GM21447 (cell line): Measurements from ENCODE around the gene SH3GL3.

ENCODE experiments used
- ATAC-seq: cut with Tn5 transposase; IDR thresholded peaks from one replicate; pipeline ENCODE4 v1.9.1; 2021; ENCODE audit not compliant: unreplicated experiment

The SH3GL3 gene

GRCh38 chr15:83446904-83447709 lies at the start of gene SH3GL3:
Gene SH3GL3, plus strand, starts transcription at chr15:83447341. Its CDS starts 193 bp downstream, at chr15:83447534.
- ATAC-seq, result no peak

- ATAC-seq, result no peak
Observed at GRCh38 chr15:83398626-83399025, 48.5 kb upstream of the SH3GL3 start.

GRCh38 chr15:83404121-83404520 lies 43.0 kb upstream of the SH3GL3 start:
- ATAC-seq, result no peak

DNA sequence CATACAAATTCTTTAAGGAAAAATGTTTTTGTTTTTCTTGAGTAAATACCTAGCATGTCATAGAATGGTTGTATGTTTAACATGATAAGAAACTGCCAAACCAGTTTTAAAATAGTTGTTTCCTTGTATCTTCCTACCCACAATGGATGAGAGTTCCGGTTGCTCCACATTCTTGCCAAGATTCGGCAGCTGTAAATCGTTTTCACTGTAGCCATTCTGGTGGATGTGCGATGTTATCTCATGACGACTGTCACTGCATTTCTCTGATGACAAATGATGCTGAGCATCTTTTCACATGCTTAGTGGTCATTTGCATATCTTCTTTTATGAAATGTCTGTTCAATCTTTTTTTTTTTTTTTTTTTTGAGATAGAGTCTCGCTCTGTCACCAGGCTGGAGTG lies 36.6 kb upstream of the SH3GL3 start:
- no peak for ATAC-seq

DNA sequence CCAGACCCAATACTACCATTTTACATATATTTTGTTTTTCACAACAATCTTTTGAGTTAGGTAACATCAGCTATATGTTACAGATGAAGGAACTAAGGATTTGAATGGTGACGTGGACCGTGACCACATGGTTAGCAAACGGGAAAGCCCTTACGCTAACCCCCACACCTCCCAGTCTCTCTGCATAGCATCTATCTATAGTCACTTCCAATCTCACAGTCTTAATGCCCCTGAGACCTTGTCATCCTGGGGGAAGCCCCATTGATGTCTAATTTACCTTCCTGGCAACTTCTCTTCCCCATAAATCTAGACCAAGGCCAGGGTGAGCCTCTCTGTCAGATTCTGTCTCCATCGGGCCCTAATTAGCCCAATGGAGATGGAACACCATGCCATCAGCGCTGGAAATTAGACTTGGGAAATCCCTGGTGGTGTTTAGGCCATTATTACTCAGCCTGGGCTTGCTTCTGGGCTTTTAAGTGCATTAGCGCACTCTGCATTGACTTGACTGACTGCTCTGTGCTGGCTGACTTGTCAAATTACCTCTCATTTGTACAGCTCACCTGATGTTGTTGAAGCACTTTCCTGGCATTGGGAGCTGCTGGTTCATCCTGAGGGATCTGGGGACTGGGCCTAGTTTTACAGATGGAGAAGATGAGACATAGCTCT lies 34.0 kb upstream of the SH3GL3 start:
- peak; percentile 82 for ATAC-seq

DNA sequence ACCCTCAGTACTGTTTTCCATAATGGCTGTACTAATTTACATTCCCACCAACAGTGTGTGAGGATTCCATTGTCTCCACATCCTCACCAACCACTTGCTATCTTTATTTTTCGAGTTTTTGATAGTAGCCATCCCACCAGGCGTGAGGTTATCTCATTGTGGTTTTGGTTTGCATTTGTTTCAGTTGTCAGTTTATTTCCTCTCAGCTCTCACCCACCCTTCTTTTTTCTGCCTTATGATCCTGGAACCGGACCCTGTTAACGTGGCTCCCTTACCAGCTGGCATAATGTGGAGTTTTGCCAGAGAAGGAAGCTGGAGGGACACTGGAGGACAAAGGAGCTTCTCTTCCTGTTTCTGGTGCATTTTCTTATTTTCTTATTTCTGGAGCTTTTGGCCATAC lies 25.1 kb upstream of the SH3GL3 start:
- no peak for ATAC-seq

DNA sequence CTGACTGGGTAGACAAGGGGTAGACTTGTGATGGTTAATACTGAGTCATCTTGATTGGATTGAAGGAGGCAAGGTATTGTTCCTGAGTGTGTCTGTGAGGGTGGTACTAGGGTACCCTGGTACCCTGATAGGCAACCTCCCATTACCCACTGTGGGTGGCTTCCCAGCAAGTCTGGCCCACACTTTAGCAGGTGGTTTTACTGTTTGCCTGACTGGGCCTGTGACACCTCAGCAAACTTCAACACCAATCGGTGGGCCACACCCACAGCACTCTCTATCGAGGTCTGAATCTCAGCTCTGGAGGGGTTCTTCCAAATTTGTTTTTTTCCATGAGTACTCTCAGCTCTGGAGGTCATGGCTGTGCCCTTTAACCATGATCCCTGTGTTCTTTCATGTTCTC lies 24.6 kb upstream of the SH3GL3 start:
- no peak for ATAC-seq

DNA sequence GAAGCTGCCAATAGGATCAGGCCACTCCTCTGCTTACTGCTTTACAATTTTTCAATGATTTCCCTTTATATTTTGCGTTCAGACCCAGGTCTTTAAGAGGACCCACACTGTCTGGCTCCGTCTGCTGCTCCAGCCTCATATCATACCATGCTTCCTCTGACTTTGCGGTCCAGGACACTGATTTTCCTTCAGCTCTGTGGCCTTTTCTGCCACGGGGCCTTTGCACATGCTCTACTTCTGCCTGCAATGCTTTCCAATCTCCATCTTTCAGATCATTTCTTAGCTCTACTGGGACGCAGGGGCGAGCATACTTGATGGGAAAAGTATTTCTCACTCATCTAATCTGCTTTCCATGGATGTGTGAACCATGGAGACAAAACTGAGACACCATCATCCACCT lies 23.0 kb upstream of the SH3GL3 start:
- no peak for ATAC-seq

- no peak for ATAC-seq
Observed at GRCh38 chr15:83430441-83430840, 16.7 kb upstream of the SH3GL3 start.

- no peak for ATAC-seq
Observed at GRCh38 chr15:83431521-83431920, 15.6 kb upstream of the SH3GL3 start.

DNA sequence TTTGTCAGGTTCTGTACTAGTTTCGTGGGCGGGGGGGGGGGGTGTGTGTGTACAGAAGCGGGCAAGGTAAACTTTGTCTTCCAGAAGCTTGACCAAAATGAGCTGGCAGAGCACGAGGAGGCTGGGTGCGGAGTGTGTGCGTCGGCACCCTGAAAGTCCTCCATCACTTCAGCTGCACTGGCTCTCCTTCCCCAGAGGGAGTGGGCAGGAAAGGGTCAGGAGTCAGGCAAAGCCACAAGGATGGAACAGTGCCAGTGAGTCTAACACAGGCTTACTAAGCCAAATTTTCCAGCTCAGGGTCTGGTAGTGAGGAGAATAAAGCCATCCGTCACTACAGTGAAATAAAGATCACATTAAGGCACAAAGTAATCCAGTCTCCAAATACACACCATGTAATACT lies 11.9 kb upstream of the SH3GL3 start:
- ATAC-seq, result no peak

DNA sequence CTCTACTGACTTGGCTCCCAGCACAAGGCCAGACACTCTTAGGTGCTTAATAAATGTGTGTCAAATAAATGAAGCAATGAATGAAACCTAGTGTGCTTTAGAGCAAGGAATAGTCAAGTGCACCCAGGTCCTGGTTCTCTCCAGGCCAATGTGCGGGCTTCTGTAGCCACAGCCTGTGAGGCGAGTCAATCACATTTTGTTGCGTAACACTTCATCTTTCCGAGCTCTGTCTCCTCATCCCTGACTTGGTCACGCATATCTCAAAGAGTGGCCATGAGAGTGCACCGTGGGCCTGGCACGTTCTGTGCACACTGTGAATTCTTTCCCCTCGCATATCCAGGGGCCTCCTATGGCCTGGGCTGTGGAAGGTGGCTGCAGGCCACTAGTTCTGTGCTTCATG lies 11.4 kb upstream of the SH3GL3 start:
- no peak for ATAC-seq

DNA sequence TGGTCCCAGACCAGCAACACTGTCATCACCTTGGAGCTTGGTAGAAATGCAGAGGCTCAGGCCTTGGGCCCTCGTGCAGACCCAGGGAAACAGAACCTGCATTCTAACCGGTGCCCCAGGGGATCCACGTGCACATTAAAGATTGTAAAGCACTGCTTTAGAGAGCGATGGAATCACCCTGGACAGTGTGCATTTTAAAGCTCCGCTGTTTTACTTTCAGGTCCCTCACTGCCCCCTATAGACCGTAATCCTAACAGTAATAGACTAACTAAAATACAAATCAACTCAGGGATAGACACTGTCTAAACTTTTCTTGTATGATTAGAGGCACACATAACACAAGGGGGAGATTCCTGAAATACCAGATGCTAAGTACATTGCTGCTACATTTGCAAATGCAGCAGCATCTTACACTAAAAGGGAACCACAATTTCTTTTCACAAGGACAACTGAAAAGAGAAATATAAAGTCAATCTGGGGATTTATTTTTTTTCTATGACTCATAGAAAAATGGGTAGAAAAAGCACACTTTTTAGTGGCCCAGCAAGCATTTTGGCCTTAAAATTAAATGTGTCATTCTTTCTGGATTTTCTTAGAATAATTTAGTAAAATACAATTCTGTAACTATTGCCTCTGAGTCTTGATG lies 10.5 kb upstream of the SH3GL3 start:
- no peak for ATAC-seq

GRCh38 chr15:83443076-83443847 lies 3.9 kb upstream of the SH3GL3 start:
- no peak for ATAC-seq

DNA sequence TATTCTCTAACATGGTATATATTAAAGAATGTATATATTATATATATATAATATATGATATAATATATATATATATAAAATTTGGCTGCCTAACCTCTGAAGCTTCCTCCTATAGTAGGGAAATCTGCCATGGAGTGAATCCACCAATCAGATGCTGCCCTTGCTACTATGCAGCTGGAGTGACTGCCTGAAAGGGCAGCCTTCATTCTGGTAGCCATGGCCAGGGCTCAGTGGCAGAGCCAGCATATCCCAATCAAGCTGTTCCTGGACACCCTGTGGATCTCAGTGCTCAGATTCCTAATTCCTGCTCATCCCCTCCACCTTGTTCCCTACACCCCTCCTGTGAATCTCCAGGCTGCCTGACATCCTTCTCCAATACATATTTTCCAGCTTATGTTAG lies 2.2 kb upstream of the SH3GL3 start:
- ATAC-seq, result no peak

- no peak for ATAC-seq
Observed at GRCh38 chr15:83445643-83446042, 1.5 kb upstream of the SH3GL3 start.

- no peak for ATAC-seq
Observed at GRCh38 chr15:83446417-83446816, 724 bp upstream of the SH3GL3 start.

- no peak for ATAC-seq
Observed at GRCh38 chr15:83449250-83449671, 2.1 kb downstream of the SH3GL3 start.

- ATAC-seq, result no peak
Observed at GRCh38 chr15:83449937-83450506, 2.9 kb downstream of the SH3GL3 start.

- ATAC-seq, result no peak
Observed at GRCh38 chr15:83457149-83457548, 10.0 kb downstream of the SH3GL3 start.

DNA sequence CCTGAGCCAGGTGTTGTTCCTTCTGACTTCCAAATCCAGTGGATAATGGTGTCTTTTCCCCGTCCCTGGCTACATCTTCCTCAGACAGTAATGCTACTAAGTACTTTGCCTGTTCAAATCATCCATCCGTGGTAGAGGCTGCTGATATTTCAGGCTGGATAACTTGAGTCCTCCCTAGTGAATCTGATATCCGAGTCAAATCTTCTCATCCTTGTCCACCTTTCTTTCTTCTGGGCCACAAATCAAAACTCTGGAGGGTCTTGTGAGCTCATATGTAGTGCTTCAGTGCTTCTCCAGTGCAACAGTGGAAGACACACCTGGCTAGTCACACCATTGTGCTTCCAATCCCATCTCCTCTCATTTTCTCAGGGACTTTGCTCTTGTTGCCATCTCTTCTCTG lies 11.2 kb downstream of the SH3GL3 start:
- ATAC-seq, result no peak
